Measurements from ENCODE around the gene OR13J1.
"Not testable (repeated sequence)": the region's sequence is repeated elsewhere in the genome, so short reads cannot be mapped to it uniquely, and the experiment has no call there.

OR13J1 gene

DNA sequence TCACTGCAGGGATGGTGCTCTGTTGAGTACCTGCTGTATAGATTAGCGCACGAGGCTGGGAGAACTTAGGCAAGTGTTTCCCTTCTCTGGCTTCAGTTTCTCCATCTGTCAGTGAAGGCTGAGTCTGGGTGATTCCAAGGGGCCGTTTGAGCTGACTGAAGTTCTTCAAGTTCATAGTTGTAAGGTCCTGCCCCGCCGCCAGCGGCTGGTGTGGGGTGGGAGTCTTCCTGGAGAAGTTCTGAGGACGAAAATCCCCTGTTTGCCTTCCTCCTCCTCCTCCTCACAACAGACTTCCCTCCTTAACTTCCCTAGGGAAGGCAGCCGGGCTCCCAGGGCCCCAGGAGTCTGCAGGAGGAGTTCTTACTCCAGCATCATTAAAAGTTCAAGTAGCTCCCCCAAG lies 34.1 kb upstream of the OR13J1 start:
- Histone ChIP-seq H3K27ac (ENCODE audit: low read depth, low read length, severe bottlenecking) (no peak overlapping the region), H3K4me3 (ENCODE audit: extremely low read depth, insufficient read depth, low read length, poor library complexity, severe bottlenecking) (no peak overlapping the region), H3K9me3 (ENCODE audit: control insufficient read depth, low read length) (no peaks in the 10 kb centered on the region), H3K4me1 (ENCODE audit: control insufficient read depth, insufficient read depth, low read length, poor library complexity, severe bottlenecking) (peaks cover 42% of the 10 kb centered on the region), H3K36me3 (ENCODE audit: control insufficient read depth, insufficient read depth, low read length) (no peaks in the 10 kb centered on the region)
- WGBS, 2 experiments (ENCODE audit: insufficient coverage in 2 of 2), result 76 to 91% methylated on average over 2 to 7 of the region's 8 CpGs

DNA sequence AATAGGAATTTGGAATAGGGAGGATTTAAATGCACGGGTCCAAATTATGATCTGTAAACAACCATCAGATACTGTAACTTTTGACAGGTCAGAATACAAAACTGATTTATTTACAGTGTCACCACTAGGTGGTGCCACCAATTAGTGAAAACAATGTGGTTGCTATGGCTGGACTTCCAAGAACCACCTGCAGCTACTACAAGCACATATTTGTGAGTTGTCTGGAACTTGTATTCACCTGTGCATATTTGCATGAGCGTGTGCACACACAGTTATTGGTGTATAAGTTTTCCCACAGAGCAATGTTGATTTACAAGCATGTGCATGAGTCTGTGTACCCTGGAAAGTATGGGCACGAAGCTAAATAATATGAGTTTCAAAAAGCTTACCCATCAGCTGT lies 32.8 kb upstream of the OR13J1 start:
- Histone ChIP-seq H3K4me1 (ENCODE audit: control insufficient read depth, insufficient read depth, low read length, poor library complexity, severe bottlenecking) (peaks cover 29% of the 10 kb centered on the region), H3K9me3 (ENCODE audit: control insufficient read depth, low read length) (no peaks in the 10 kb centered on the region), H3K27ac (ENCODE audit: low read depth, low read length, severe bottlenecking) (no peak overlapping the region), H3K36me3 (ENCODE audit: control insufficient read depth, insufficient read depth, low read length) (no peaks in the 10 kb centered on the region), H3K4me3 (ENCODE audit: extremely low read depth, insufficient read depth, low read length, poor library complexity, severe bottlenecking) (no peak overlapping the region)
- 50% methylated on average over 2 of the region's 3 CpGs for WGBS, 2 experiments (ENCODE audit: insufficient coverage in 2 of 2)

DNA sequence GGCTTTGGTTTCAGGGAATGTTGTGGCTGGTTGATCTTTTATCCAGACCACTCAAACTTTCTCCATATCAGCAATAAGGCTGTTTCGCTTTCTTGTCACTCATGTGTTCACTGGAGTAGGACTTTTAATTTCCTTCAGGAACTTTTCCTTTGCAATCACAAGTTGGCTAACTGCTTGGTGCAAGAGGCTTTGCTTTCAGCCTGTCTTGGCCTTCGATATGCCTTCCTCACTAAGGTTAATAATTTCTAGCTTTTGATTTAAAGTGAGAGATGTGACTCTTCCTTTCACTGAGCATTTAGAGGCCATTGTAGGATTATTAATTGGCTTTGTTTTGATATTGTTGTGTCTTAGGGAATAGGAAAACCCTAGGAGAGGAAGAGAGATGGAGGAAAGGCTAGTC lies 28.8 kb upstream of the OR13J1 start:
- no peaks in the 10 kb centered on the region for H3K36me3 ChIP-seq (ENCODE audit: control insufficient read depth, insufficient read depth, low read length)
- 100% methylated on average over 1 of the region's 2 CpGs for WGBS, 2 experiments (ENCODE audit: insufficient coverage in 2 of 2)
- H3K9me3 ChIP-seq (ENCODE audit: control insufficient read depth, low read length), result no peaks in the 10 kb centered on the region
- H3K4me3 ChIP-seq (ENCODE audit: extremely low read depth, insufficient read depth, low read length, poor library complexity, severe bottlenecking), result no peak overlapping the region
- H3K27ac ChIP-seq (ENCODE audit: low read depth, low read length, severe bottlenecking), result no peak overlapping the region
- H3K4me1 ChIP-seq (ENCODE audit: control insufficient read depth, insufficient read depth, low read length, poor library complexity, severe bottlenecking), result no peaks in the 10 kb centered on the region

DNA sequence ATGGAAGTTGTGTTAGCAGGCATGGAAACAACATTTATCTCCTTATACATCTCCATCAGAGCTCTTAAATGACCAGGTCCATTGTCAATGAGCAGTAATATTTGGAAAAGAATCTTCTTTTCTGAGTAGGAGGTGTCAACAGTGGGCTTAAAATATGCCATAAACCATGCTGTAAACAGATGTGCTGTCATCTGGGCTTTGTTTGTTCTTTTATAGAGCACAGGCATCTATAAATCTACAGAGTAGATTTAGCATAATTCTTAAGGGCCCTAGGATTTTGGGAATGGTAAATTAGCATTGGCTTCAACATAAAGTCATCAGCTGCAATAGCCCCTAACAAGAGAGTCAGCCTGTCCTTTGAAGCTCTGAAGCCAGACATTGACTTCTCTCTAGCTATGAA lies 28.1 kb upstream of the OR13J1 start:
- Histone ChIP-seq H3K36me3 (ENCODE audit: control insufficient read depth, insufficient read depth, low read length) (no peaks in the 10 kb centered on the region), H3K27ac (ENCODE audit: low read depth, low read length, severe bottlenecking) (no peak overlapping the region), H3K4me3 (ENCODE audit: extremely low read depth, insufficient read depth, low read length, poor library complexity, severe bottlenecking) (no peak overlapping the region), H3K9me3 (ENCODE audit: control insufficient read depth, low read length) (no peaks in the 10 kb centered on the region), H3K4me1 (ENCODE audit: control insufficient read depth, insufficient read depth, low read length, poor library complexity, severe bottlenecking) (no peaks in the 10 kb centered on the region)

DNA sequence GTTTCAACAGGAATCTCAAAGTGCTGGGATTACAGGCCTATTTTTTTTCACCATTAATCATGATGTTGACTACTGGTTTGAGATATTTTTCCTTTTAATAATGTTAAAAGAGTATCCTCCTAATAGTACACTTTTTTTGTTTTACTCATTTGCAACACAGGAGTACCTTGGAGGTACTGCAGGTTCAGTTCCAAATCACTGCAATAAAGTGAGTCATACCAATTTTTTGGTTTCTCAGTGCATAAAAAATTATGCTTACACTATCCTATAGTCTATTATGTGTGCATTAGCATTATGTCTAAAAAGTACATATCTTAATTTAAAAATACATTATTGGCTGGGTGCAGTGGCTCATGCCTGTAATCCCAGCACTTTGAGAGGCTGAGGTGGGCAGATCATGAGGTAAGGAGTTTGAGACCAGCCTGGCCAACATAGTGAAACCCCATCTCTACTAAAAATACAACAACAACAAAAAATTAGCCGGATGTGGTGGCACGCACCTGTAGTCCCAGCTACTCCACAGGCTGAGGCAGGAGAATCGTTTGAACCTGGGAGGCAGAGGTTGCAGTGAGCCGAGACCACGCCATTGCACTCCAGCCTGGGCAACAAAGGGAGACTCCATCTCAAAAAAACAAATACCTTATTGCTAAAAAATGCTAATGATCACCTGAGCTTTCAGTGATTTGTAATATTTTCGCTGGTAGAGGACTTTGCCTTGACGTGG lies 27.3 kb upstream of the OR13J1 start:
- not testable (repeated sequence) for H3K9me3 ChIP-seq (ENCODE audit: control insufficient read depth, low read length); H3K27ac ChIP-seq (ENCODE audit: low read depth, low read length, severe bottlenecking); H3K4me1 ChIP-seq (ENCODE audit: control insufficient read depth, insufficient read depth, low read length, poor library complexity, severe bottlenecking); H3K36me3 ChIP-seq (ENCODE audit: control insufficient read depth, insufficient read depth, low read length); H3K4me3 ChIP-seq (ENCODE audit: extremely low read depth, insufficient read depth, low read length, poor library complexity, severe bottlenecking)
- 91% methylated on average over 6 to 7 of the region's 7 CpGs for WGBS, 2 experiments (ENCODE audit: insufficient coverage in 2 of 2)

DNA sequence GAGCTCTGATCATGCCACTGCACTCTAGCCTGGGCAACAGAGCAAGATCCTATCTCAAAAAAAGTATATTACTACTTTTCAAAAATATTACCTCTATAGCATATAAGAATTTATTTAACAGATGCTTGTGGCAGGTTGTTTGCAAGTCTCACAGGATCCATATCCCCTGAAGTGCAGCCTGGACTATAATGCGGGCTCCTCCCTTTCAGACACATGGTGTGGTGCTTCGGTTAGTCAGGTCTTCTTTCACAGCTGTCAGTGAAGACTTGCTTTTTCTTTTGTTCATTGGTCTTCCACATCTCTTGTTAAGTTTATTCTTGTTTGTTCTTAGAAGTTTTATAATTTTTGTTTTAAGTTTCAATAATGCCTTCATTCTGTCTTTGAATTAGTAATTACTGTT lies 26.4 kb upstream of the OR13J1 start:
- Histone ChIP-seq H3K9me3 (ENCODE audit: control insufficient read depth, low read length) (no peaks in the 10 kb centered on the region), H3K4me3 (ENCODE audit: extremely low read depth, insufficient read depth, low read length, poor library complexity, severe bottlenecking) (no peak overlapping the region), H3K4me1 (ENCODE audit: control insufficient read depth, insufficient read depth, low read length, poor library complexity, severe bottlenecking) (no peaks in the 10 kb centered on the region), H3K36me3 (ENCODE audit: control insufficient read depth, insufficient read depth, low read length) (no peaks in the 10 kb centered on the region), H3K27ac (ENCODE audit: low read depth, low read length, severe bottlenecking) (no peak overlapping the region)
- WGBS, 2 experiments (ENCODE audit: insufficient coverage in 2 of 2), result 91% methylated on average over 2 of the region's 2 CpGs; no CpG with 5 or more reads in 1 of the 2 experiments

DNA sequence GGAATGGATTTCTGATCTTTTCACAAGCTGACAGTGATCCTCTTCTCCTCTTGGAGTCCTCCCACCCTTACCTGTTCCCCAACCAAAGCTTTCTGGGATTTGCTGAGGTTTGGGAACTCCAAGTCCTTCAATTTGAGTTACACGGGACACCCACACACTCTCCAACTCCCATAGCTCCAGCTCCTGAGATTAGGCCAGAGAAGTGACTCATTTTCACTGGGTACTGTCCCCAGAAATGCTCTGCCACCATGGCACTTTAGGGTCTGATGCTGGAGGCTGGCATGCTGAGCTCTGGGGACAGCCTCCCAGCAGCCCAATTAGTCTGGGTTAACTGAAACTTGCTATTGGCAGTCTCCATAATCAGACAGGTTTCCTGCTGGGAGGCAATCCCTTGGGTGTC lies 21.9 kb upstream of the OR13J1 start:
- Histone ChIP-seq H3K36me3 (ENCODE audit: control insufficient read depth, insufficient read depth, low read length) (no peaks in the 10 kb centered on the region), H3K9me3 (ENCODE audit: control insufficient read depth, low read length) (no peaks in the 10 kb centered on the region), H3K4me1 (ENCODE audit: control insufficient read depth, insufficient read depth, low read length, poor library complexity, severe bottlenecking) (no peaks in the 10 kb centered on the region), H3K4me3 (ENCODE audit: extremely low read depth, insufficient read depth, low read length, poor library complexity, severe bottlenecking) (no peak overlapping the region), H3K27ac (ENCODE audit: low read depth, low read length, severe bottlenecking) (no peak overlapping the region)
- 83% methylated on average over 1 of the region's 1 CpG; no CpG with 5 or more reads in 1 of the 2 experiments for WGBS, 2 experiments (ENCODE audit: insufficient coverage in 2 of 2)

DNA sequence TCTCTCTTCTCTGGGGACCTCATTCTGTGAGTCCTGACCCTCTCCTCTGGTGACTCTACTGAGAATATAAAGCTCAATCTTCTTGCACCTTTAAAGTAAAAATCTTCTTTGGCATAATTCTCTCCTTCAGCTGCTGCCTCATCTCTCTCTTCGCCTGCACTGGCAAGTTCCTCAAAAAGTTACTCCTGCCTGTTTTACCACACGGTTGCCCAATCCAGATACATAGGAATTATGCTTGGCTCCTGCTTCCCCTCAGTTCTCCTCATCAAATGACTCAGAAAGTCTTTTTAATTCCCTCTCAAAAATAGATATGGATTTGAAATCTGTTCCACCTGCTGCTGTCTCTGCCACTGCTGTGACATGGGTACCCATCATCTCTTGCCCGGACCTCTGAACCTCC lies 21.4 kb upstream of the OR13J1 start:
- no peak overlapping the region for H3K27ac ChIP-seq (ENCODE audit: low read depth, low read length, severe bottlenecking)
- H3K9me3 ChIP-seq (ENCODE audit: control insufficient read depth, low read length), result no peaks in the 10 kb centered on the region
- WGBS, 2 experiments (ENCODE audit: insufficient coverage in 2 of 2), result 90 to 91% methylated on average over 2 to 3 of the region's 3 CpGs
- H3K36me3 ChIP-seq (ENCODE audit: control insufficient read depth, insufficient read depth, low read length), result no peaks in the 10 kb centered on the region
- no peaks in the 10 kb centered on the region for H3K4me1 ChIP-seq (ENCODE audit: control insufficient read depth, insufficient read depth, low read length, poor library complexity, severe bottlenecking)
- no peak overlapping the region for H3K4me3 ChIP-seq (ENCODE audit: extremely low read depth, insufficient read depth, low read length, poor library complexity, severe bottlenecking)

DNA sequence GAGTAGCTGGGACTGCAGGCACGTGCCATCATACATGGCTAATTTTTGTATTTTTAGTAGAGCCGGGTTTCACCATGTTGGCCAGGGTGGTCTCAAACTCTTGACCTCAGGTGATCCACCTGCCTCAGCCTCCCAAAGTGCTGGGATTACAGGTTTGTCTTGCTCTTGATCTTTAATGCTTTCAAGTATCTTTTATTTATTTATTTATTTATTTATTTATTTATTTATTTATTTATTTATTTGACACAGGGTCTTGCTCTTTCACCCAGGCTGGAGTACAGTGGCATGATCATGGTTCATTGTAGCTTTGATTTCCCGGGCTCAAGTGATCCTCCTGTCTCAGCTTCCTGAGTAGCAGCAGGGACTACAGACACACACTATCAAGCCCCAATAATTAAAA lies 14.7 kb upstream of the OR13J1 start:
- not testable (repeated sequence) for H3K9me3 ChIP-seq (ENCODE audit: control insufficient read depth, low read length); H3K27ac ChIP-seq (ENCODE audit: low read depth, low read length, severe bottlenecking); H3K4me1 ChIP-seq (ENCODE audit: control insufficient read depth, insufficient read depth, low read length, poor library complexity, severe bottlenecking); H3K36me3 ChIP-seq (ENCODE audit: control insufficient read depth, insufficient read depth, low read length); H3K4me3 ChIP-seq (ENCODE audit: extremely low read depth, insufficient read depth, low read length, poor library complexity, severe bottlenecking)
- WGBS, 2 experiments (ENCODE audit: insufficient coverage in 2 of 2), result 87 to 100% methylated on average over 2 of the region's 3 CpGs

DNA sequence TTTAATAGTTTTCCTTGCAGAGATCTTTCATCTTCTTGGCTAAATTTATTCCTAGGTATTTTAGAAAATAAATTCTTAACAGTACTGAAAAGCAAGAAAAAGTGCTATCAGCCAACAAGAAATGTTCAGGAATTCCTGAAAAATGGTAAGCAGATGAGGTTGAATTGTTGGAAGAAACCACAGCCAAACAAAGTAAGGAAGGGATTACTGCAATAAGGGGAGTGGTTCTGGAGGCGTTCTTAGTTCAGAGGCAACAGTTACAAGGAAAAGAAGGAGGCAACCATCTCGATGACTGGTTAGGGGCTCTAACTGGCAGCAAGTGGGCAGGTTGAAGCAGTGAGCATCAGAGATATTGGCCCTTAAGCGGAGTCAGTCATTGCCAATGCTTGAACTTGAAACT lies 12.8 kb upstream of the OR13J1 start:
- no peak overlapping the region for H3K27ac ChIP-seq (ENCODE audit: low read depth, low read length, severe bottlenecking)
- H3K4me3 ChIP-seq (ENCODE audit: extremely low read depth, insufficient read depth, low read length, poor library complexity, severe bottlenecking), result no peak overlapping the region
- no peaks in the 10 kb centered on the region for H3K36me3 ChIP-seq (ENCODE audit: control insufficient read depth, insufficient read depth, low read length)
- 61 to 74% methylated on average over 2 to 3 of the region's 3 CpGs for WGBS, 2 experiments (ENCODE audit: insufficient coverage in 2 of 2)
- H3K9me3 ChIP-seq (ENCODE audit: control insufficient read depth, low read length), result no peaks in the 10 kb centered on the region
- H3K4me1 ChIP-seq (ENCODE audit: control insufficient read depth, insufficient read depth, low read length, poor library complexity, severe bottlenecking), result no peaks in the 10 kb centered on the region

DNA sequence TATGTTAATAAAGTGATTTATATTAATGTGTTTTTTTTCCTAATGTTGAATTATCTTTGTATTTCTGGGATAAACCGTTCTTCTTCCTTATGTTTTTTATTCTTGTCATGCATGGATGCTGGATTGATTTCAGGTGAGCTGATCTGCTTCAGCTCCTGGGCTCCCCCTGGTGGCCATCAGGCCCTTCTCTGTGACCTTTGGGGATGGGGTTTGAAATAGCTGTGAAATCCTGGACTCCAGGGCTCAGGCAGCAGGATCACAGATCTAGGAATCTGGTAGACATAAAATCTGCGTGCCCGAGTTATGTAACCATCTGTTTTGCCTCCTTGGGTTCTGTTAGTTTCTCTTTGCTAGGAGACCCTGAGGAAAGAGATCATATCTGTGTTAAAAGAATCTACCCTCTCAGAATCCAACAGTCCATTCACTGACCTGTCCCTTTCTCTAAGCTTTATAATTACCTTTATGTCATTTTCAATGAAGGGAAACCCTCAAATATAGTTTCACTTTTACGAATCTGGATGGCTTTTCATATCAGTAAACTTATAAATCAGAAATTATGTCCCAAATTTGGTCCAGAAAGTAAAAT lies 12.2 kb upstream of the OR13J1 start:
- no peak overlapping the region for H3K27ac ChIP-seq (ENCODE audit: low read depth, low read length, severe bottlenecking)
- WGBS, 2 experiments (ENCODE audit: insufficient coverage in 2 of 2), result 20% methylated on average over 1 to 3 of the region's 4 CpGs
- H3K9me3 ChIP-seq (ENCODE audit: control insufficient read depth, low read length), result no peaks in the 10 kb centered on the region
- no peaks in the 10 kb centered on the region for H3K4me1 ChIP-seq (ENCODE audit: control insufficient read depth, insufficient read depth, low read length, poor library complexity, severe bottlenecking)
- H3K4me3 ChIP-seq (ENCODE audit: extremely low read depth, insufficient read depth, low read length, poor library complexity, severe bottlenecking), result no peak overlapping the region
- no peaks in the 10 kb centered on the region for H3K36me3 ChIP-seq (ENCODE audit: control insufficient read depth, insufficient read depth, low read length)

Data from mesodermal cell (in vitro differentiated cells).